Lung microvascular endothelial cell (primary cell): ENCODE results near the gene CALML6. TPM values are rescaled to one million over a fixed set of nuclear protein-coding genes. Genes with fewer than 3 reads are reported as not detected.
"Not testable (repeated sequence)": the region's sequence is repeated elsewhere in the genome, so short reads cannot be mapped to it uniquely, and the experiment has no call there.

Source experiments
- DNase-seq, 2 donors: peaks; one replicate each; pipeline versions ENCODE4 v3.0.0 to v3.0.0-alpha.2; 2010; ENCODE audit warnings: low read depth in 2 of 2
- total RNA-seq: library from RNA; depleted of rRNA; stranded (reverse); fragments of >200 nt; gene quantifications from 2 replicates; pipeline ENCODE4 v1.2.1, GENCODE V29; 2014

The CALML6 gene
- total RNA-seq, 1 donor from 2014 or later, result not detected

DNA sequence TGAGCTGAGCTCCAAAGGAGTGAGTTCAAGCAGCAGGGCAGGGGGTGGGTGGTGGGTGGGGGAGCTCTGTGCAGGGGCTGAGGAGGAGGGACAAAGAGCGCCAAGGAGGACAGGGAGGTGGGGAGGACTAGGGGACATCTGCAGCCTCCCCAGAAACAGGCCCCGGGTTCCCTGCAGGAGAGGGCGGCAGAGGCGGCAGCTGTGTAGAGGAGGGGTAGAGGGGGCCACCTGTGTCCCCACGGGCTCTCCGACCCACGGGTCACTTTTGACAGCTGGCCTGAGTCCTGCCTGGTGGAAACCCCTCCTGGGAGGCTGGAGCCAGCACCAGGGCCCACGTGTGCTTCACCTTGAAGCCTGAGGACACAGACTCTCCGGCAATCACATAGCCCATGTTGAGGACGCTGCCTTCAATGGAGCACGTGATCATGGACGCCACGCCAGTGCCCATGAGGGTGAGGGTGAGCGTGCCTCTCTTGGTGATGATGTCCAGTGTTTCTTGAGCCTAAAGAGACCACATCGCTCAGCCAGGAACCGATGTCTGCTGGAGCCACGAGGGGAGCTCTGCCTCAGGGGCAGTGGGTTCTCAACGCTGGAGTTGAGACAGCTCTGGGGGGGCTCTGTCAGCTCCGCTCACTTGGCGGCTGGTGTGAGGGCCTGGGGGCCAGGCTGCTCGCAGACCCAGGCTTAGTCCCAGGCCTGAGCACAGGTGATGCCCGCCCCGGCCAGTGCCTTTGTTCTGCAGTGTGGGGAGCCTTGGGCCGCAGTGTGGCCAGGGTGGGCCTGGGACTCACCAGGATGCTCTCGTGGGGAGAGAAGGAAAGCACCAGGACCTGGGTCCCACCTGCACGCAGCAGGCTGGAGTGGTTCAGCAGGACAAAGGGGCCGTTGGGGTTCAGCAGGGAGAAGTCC, 10.6 kb downstream of the CALML6 start:
- no peak for DNase-seq

DNA sequence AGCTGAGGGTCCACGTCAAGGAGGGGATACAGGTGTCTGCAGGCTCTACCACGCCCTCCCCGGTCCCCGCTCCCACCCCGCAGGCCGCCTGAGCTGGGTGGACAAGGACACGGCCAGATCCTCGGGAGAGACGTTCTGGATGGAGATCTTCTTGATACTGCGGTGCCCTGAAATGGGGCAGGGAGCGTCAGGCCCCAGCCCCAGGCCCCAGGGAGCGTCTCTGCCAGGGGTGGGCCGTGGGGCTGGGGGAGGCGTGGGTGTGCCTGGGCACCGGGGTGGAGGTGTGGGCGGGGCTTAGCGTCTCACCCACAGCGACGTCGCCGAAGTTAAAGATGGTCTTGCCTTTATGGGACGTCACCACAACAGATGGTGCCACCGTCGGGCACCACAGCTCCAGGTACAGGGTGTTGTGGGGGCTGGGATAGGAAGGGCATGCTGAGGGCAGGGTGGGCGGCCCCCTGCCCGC, 11.3 kb downstream of the CALML6 start:
- DNase-seq, result no peak

DNA sequence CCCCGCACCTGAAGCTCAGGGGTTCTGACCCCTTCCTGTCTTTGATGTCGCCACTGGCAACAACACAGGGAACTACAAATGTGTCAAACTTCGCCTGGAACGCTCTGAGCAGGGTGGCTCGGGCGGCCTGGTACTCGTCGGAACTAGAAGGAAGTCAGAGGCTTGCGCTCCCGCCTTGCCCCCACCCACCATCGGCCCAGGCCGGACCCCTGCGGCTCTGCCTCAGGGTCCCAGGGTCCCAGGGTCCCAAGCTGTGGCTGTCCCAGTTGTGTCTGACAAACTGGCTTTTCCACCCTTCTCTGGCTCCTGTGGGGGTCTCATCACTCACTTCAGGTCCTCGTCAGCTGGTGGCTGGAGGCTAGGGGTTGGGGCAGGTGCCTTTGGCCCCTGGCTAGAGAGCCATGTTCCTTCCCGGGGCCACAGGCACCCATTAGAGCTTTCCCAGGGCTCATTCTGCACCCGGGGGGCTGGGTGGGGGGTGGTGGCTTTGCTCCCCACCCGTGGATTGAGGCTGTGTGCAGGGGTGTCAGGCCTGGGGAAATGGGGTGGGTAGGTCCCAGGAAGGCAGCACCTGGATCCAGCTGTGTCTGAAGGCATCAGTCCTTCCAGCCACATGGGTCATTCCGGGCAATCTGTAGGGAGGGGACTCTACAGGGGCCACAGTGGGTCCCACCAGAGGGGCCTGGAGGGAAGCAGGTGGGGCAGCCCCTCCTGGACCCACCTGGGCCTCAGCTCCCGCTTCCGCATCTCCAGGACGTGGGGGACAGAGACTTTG, 12.0 kb downstream of the CALML6 start:
- no peak for DNase-seq

DNA sequence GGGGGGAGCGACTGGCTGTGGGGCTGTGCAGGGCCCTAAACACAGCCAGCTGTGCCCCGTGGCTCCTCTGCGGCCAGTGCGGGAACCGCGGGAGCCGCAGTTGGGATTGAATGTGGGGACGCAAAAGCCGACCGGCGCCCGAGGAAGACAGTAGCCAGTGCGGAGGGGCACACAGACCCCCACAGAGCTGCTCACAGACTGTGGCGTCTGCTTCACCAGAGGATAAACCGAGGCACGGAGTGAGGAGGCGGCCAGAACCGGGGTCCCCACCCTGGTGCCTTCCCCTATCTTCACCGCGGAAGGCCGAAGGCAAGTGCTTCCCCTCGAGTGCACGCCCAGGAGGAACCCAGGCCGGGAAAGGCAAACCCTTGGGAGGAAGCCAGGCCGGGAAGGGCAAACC, 12.7 kb downstream of the CALML6 start:
- no peak for DNase-seq

DNA sequence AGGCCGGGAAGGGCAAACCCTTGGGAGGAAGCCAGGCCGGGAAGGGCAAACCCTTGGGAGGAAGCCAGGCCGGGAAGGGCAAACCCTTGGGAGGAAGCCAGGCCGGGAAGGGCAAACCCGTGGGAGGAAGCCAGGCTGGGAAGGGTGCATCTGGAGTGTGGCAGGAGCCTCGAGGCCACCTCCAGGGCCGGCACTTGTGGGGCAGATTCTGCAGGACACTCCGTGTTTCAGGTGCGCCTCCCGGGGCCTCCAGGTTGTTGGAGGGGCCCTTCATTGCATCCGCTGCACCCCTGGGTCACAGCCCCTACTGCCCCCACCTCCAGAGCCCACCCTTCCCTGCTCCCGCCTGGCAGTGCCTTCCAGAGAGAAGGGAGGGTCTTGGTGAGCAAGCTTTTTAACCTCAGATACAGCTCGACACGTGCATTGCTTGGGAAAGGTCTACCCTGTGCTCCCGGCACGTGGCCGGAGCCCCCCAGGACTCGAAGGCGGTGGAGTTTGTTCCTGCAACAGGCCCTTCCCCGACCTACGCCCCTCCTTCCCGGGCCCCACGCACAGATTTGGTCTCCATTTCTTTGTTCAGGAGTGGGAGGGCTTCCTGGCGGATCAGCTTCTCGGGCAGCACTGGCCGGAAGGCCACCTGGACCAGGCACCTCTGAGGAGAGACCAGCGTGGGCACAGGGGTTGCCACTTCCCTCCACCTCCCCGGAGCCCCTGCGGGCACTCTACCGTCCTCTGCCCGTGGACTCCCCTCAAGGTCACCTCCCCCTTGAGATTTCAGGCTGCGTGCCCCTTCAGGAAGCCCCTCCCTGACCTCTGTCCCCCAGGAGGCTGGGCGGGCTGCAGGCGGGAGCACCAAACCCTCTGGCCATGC, 13.4 kb downstream of the CALML6 start:
- no peak for DNase-seq

DNA sequence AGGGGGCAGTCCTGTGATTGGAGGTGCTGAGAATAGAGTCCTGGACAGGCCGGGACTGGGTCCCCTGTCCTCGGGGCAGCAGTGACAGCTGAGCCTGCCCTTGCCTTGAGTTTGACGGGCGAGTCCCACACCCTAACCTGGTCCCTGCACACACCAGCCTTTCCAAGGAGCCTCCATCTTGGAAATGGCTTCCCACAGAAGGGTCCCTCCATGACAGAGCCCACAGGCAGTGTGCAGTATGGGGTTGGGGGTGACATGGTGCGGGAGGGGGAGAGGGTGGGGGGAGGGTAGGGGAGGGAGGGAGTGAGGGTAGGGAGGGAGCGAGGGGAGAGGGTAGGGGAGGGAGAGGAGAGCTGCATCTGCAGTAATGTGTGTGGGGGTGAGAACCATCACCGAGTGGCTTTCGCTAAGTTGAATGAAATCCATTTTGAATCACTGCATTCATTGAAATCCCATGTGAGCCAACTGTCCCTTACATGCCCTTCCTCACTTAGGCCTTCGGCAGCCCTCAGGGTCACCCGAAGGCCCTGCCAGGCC, 14.1 kb downstream of the CALML6 start:
- no peak for DNase-seq

DNA sequence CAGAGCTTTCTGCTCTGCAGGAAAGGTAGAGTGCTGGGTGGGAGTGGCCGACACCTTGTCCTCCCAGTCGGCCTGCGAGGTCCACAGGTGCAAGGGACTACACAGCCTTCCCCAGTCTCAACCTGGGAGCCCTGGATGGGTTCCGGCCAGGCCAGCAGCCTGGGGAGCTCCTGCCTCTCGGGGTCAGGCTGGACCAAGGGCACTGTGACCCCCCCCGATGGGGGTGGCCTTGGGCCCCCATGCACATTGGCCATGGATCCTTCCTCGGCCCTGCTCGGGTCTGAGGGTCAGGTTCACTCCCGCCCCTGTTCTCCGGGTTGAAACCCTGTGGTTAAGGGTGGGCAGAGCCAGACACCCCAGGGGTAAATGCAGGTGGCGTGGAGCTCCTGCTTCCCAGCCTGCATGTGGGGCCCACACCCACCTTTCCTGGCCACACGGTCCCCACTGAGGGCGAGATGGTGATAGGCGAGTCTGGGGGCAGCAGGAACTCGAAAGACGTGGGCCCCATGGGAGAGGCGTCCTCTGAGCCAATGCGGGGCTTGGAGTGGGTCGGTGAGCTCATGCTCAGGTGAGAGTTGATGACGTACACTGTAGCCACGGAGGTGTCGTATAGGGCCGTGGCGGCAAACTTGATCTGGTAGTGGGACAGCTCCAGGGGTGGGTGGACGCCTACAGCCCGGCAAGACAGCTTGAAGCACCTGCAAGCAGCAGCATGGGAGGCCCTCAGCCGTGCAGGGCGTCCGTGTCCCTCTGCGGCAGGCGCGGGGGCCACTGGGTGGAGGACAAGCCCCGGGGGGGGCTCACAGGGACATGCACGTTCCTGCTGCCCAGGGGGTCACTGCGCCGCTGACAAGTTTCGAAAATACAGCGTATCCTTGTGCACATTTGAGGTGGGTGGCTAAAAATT, 14.8 kb downstream of the CALML6 start:
- DNase-seq, result no peak

DNA sequence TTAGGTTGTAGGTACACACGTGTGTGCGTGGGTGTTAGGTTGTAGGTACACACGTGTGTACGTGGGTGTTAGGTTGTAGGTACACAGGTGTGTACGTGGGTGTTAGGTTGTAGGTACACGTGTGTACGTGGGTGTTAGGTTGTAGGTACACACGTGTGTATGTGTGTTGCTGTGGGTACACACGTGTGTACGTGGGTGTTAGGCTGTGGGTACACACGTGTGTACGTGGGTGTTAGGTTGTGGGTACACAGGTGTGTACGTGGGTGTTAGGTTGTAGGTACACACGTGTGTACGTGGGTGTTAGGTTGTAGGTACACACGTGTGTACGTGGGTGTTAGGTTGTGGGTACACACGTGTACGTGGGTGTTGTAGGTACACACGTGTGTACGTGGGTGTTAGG, 19.8 kb downstream of the CALML6 start:
- DNase-seq, result not testable (repeated sequence)

DNA sequence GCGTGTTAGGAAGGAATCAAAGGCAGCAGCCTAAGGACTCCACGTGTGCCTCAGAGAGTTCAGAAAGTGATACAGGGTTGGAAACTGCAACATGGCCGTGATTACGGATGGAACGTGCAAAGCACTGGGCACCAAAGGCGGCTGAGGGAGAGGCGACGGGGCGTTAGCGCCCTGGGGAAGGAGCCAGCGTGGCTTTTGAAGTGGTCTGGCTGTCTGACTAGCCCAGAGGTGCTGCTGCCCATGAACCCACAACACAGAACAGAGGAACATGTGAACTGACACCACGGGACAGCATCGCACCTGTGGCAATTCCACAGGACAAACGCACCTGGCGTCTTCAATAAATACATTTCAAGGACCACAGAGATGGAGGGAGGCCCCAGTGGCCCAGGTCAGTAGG, 22.0 kb downstream of the CALML6 start:
- DNase-seq, result no peak

DNA sequence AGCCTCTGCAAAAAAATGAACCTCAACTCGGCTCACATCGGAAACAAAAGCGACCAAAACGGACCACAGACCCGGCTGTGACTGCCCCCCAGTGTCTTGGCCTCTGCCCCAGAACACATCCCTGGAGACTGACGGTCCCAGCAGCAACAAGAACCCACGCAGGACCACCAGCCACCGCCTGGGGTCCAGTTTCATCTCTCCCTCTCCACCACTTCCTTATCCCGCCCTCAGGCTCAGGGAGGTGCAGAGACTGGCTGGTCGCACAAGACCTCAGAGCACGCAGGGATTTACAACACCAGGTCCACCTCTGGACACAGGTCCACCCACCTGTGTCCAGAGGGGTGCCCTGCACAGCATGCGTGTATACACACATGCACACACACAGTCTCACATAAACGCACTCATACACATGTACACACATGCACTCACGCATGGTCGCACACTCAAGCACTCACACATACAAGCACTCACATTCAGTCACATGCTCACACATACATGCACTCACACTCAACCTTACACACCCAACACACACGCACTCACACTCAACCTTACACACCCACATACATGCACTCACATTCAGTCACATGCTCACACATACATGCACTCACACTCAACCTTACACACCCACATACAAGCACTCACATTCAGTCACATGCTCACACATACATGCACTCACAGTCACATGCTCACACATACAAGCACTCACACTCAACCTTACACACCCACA, 22.7 kb downstream of the CALML6 start:
- DNase-seq, result no peak

DNA sequence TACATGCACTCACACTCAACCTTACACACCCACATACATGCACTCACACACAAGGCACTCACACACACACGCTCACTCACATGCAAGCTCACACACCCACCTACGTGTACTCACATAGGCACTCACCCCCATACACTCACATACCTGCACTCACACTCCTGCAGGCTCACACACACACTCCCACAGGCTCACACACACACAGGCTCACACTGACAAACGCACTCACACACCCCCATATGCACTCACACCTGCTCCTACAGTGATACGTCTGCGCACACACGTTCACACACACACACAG, 23.2 kb downstream of the CALML6 start:
- no peak for DNase-seq

DNA sequence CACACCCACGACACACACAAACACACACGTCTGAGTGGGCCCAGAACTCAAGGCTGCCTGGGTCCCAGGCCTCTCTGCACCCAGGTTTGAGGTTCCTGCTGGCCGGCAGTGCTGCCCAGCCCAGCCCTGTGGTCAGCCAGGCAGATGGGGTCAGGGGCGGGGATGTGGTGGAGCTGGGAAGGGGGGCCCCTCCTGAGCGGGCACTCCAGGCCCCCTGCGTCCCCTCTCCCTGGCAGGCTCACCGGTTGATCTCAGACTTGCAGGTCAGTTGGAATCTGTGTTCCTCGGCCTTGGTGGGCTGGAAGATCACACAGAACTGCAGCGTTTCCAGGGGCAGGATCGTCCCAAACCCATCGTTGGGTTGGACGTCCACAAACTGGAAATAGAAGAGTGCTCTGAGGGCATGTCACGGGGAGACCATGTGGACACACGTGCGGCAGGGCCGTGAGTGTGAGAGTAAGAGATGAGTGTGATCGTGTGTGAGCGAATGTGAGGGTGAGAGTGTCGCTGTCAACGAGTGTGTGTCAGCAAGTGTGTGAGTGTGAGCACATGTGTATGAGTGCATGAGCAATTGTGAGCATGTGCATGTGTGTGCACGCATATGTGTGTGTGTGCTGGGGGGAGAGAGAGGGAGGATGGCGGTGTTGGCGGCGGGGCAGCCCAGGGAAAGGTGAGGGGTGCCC, 23.7 kb downstream of the CALML6 start:
- DNase-seq, result no peak

DNA sequence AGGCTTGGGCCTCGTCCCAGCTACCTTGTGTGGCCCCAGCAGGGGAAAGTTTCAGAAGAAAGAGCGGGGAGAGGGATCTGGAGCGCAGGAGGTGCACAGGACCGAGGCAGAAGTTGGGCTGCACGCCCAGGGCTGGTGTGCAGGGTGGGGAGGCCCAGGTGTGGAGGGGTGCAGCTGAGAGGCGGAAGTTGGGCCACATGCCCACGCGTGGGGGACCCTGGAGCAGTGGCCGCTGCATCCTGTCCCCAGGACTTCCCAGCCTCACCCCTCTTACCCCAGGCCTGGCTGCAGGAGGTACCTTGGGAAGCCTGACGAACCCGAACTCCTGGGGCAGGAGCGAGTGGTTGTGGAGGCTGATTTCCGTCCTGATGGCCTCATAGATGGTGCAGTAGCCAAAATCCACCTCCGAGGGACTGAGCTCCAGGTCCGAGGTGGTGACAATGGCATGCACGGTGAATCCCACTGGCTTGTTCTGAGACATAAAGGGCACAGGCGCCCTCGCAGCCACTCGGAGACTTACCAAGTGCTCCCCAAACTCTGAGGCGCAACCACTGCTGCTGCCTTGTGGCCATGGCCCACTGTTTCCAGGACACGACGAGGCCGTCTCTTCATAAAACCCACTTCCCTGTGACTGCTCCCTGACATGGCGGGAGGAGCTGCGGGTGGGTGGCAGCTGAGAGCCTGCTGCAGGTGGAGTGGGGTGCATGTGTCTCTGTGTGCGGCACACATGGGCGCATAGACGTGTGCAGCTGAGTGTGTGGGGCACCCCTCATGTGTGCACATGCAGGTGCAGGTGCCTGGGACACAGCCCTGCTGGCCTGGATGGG, 24.4 kb downstream of the CALML6 start:
- no peak for DNase-seq

DNA sequence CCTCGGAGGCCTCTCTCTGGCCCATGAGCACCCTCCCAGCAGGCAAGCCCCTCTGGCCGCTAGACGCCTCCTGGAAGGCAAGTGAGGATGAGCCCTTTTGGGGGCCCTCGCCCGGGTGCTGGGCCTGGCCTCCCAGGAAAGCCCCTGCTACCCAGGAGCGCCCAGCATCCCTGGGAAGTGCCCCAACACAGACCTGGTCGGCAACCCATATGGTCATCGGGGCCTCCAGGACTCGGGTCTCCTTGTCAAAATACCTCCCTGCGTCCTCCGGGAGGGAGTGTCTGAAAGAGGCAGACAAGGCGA, 25.0 kb downstream of the CALML6 start:
- no peak for DNase-seq

DNA sequence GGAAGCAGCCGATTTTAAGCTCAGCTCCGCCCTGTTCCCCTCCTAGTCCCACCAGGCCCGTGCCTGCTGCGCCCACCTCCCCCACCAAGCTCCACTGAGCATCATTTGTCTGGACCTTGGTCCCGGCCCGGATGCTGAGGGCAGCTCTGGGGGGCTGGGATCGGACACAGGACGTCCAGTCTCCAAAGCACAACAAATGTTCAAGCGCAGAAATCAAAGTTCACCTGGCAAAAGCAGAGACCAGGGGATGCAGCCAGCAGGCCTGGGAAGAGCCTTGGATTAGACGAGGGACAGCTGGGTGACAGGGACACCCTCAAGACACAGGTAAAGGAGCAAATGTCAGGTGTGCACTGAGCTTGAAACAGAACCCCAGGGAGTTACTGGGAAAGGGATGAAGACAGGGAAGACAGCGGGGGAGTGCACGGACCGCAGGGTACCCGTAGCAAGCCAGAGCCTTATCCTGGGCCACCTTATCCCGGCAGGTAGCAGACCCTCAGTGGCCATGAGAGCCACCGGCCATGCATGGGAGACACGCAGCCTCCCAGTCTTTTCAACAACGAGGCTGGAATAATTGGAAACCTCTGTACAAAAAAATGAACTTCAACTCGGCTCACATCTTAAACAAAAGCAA, 26.3 kb downstream of the CALML6 start:
- DNase-seq, result no peak

DNA sequence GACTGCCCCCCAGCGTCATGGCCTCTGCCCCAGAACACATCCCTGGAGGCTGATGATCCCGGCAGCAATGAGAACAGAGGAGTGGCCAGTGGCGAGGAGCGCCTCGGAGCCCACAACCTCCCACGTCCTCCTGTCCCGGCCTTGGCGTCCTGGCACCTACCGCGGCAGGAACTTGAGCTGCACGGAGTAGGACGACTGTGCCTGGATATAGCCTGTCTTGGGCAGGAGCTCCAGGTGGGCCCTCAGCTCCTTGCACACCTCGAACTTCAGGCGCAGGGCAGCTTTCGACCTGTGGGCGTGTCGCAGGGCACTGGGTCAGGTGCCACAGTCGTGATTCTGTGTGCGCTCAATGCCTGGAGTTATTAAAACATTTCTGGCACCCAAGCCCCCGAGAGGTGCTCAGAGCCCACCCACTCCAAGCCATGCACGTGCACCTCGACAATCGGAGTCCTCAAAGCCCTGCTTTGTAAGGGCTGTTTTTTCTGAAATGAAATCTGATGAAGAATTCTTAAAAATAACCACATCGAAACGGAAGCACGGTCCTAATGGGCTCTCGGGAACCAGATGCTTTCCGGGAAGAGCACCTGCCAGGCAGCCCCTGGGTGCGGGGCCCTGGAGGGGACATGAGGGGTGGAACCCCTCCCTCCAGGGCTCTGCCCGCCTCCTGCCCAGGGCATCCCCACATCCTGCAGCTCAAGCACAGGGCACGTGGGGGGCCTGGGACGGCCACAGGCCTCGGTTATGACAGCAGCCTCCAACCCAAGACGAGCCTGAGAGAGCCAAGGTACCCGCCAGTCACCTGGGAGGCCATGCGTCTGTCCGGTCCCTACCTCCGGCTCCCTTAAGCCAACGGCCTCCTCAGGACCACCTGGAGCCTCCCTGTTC, 27.1 kb downstream of the CALML6 start:
- no peak for DNase-seq
